T-helper 2 cell treated with Interferon-gamma antibody and Interleukin-4, amounts not matched to agents 5 μg/mL and 100 μg/mL, for 36 hours (primary cell): Measurements from ENCODE around the gene KMT2D.
"Not testable (repeated sequence)": the region's sequence is repeated elsewhere in the genome, so short reads cannot be mapped to it uniquely, and the experiment has no call there.

ENCODE experiments used
- DNase-seq: peaks from one replicate; pipeline ENCODE4 v3.0.0; 2021; ENCODE audit warnings: low spot score
- H3K27ac Mint-ChIP-seq: one replicate; pipeline ENCODE4 v1.8.0; 2021; ENCODE audit warnings: mild to moderate bottlenecking, mixed read lengths
- H3K27me3 Mint-ChIP-seq: one replicate; pipeline ENCODE4 v1.8.0; 2021; ENCODE audit warnings: low read depth, mixed read lengths
- H3K36me3 Mint-ChIP-seq: one replicate; pipeline ENCODE4 v1.8.0; 2021; ENCODE audit warnings: low read depth, mixed read lengths
- H3K4me1 Mint-ChIP-seq: one replicate; pipeline ENCODE4 v1.8.0; 2021; ENCODE audit warnings: low read depth, mixed read lengths
- H3K4me3 Mint-ChIP-seq: one replicate; pipeline ENCODE4 v1.8.0; 2022; ENCODE audit warnings: mild to moderate bottlenecking, moderate library complexity, mixed read lengths
- H3K9me3 Mint-ChIP-seq: one replicate; pipeline ENCODE4 v1.8.0; 2021; ENCODE audit warnings: mixed read lengths

Gene KMT2D

DNA sequence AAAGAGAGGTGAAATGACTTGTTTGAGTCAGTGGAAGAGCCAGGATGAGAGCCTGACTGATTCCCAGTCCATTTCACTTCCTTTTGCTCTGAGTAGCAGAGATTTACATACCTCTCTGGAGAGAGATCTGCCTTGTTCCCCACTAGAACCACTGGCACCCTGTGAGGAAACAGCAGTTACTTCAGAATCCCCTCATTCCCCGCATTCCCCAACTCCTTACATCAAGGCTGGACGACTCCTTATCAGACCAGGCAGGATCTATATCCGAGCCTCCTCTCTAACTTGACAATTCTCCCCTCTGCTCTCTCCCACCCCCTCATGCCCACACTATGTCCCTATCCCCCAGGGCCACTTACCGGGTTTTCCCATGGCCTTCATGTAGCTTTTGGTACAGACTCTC, 5.5 kb upstream of the KMT2D start:
- Mint-ChIP-seq H3K36me3 (peaks cover 6% of the 10 kb centered on the region), H3K27ac (peak overlapping the region; percentile 3), H3K27me3 (no peaks in the 10 kb centered on the region), H3K4me1 (peaks cover 30% of the 10 kb centered on the region), H3K4me3 (no peak overlapping the region), H3K9me3 (no peaks in the 10 kb centered on the region)
- DNase-seq = no peak

DNA sequence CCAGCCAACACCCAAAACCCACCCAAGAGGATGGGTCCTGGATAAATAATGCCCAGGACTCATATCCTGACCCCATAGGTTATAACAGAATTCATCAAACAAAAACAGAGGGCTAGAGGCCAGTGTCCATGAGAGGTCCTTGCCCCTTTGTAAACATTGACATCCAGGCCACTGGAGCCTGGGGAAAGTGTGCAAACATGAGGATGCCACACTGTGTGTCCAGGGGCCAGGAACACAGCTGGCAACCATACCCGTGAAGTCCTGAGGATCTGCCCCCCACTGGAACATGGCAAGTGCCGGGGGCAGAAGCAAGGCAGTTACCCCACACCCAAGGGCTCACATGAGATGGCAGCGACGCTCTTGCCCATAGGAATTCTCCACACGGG, 4.2 kb upstream of the KMT2D start:
- no peak for DNase-seq
- no peaks in the 10 kb centered on the region for H3K27me3 Mint-ChIP-seq
- H3K4me1 Mint-ChIP-seq = peaks cover 26% of the 10 kb centered on the region
- H3K4me3 Mint-ChIP-seq = no peak overlapping the region
- H3K36me3 Mint-ChIP-seq = peaks cover 6% of the 10 kb centered on the region
- no peaks in the 10 kb centered on the region for H3K9me3 Mint-ChIP-seq
- H3K27ac Mint-ChIP-seq = no peak overlapping the region

DNA sequence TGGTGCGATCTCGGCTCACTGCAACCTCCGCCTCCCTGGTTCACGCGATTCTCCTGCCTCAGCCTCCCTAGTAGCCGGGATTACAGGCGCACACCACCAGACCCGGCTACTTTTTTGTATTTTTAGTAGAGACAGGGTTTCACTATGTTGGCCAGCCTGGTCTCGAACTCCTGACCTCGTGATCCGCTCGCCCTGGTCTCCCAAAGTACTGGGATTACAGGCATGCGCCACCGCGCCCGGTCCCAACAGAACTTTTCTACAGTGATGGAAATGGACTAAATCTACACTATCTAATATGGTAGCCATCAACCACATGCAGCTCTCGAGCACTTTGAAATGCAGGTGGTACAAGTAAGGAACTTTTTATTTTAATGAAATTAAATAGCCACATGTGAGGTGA, 1.3 kb upstream of the KMT2D start:
- peaks cover 28% of the 10 kb centered on the region for H3K4me1 Mint-ChIP-seq
- not testable (repeated sequence) for H3K27ac Mint-ChIP-seq, DNase-seq, H3K27me3 Mint-ChIP-seq, H3K9me3 Mint-ChIP-seq, H3K36me3 Mint-ChIP-seq
- peak overlapping the region; percentile 44 for H3K4me3 Mint-ChIP-seq

DNA sequence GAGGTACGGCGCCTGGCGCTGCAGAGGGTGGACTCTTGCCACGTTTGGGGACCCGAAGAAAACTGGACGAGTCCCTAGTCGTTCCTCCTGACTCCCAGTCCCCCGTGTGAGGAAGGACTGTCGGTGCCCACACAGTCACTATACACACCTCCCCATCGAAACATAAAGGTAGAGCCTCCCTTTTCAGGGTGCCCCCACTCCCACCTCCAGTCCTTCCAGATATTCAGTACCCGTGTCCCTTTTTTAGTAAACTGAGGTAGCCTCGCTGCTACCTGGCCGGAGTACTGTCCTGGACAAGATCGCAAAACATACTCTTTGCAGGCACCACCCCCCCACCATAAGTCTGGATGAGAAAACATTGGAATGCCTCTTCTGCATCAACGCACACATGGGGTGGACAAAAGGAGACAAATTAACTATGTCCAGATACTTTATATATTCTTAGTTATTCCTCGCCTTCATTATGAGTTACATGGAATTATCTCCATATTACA, 610 bp upstream of the KMT2D start:
- Mint-ChIP-seq H3K4me1 (peaks cover 35% of the 10 kb centered on the region), H3K27ac (peak overlapping the region; percentile 92), H3K4me3 (peak overlapping the region; percentile 89), H3K9me3 (no peaks in the 10 kb centered on the region), H3K36me3 (peaks cover 4% of the 10 kb centered on the region), H3K27me3 (no peaks in the 10 kb centered on the region)
- DNase-seq = no peak

DNA sequence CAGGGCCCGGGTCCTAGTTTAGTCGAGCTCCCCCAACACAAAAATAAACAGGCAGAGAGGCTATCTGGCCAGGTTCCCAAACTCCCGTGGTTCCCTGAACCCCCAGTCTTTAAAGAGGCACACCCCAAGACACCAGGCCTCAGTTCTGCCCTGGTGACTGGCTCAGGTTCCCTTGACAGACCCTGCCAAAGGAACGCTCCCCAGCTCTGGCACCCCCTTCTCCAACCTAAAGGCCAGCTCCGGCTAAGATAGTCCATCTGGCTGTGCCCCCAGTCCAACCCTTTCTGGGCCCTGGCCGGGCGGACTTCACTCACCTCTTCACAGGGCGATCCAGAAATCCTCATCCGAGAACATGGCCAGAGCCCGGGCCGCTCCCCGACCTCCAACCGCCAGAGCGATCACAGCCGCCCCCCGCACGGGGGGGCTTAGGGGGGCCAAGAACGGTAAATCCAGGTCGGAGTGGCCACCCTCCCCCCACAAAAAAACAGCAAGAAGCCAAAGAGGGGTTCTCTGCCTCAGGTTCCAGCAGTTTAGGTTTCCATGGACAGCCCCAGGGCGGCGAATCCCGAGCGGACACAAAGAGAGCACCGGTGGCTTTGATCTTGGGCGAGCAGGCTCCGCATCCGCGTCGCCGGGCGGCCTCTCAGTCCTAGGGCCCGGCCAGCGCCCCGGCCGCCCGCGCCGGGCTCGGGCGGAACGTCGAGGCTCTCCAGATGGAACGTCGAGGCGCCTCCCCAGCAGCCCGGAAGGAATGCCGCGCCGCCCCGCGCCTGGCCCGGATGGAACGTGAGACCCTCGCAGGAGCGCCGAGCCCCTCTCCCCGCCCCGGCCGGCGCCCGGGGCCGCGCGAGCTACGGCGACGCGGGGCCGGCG, 1.1 kb downstream of the KMT2D start:
- Mint-ChIP-seq H3K4me3 (peak overlapping the region; percentile 94), H3K27ac (peak overlapping the region; percentile 86), H3K27me3 (no peaks in the 10 kb centered on the region), H3K4me1 (peaks cover 46% of the 10 kb centered on the region), H3K9me3 (no peaks in the 10 kb centered on the region), H3K36me3 (peaks cover 13% of the 10 kb centered on the region)
- peak; percentile 14 for DNase-seq

DNA sequence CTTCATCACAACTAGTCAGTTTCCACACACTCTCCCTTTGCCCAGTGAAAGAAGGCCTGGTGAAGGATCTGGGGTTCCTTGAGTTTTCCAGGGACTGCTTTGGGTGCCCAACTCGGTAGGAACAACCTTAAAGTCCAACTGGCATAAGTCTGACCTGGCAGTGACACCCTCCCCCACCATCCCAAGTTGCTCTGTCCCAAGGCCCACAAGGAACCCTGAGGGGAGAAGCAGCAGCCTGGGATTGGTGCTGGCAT, 1.6 kb downstream of the KMT2D start:
- Mint-ChIP-seq H3K4me3 (peak overlapping the region; percentile 94), H3K4me1 (peaks cover 44% of the 10 kb centered on the region), H3K36me3 (peaks cover 14% of the 10 kb centered on the region), H3K9me3 (no peaks in the 10 kb centered on the region), H3K27ac (peak overlapping the region; percentile 86), H3K27me3 (no peaks in the 10 kb centered on the region)
- no peak for DNase-seq

DNA sequence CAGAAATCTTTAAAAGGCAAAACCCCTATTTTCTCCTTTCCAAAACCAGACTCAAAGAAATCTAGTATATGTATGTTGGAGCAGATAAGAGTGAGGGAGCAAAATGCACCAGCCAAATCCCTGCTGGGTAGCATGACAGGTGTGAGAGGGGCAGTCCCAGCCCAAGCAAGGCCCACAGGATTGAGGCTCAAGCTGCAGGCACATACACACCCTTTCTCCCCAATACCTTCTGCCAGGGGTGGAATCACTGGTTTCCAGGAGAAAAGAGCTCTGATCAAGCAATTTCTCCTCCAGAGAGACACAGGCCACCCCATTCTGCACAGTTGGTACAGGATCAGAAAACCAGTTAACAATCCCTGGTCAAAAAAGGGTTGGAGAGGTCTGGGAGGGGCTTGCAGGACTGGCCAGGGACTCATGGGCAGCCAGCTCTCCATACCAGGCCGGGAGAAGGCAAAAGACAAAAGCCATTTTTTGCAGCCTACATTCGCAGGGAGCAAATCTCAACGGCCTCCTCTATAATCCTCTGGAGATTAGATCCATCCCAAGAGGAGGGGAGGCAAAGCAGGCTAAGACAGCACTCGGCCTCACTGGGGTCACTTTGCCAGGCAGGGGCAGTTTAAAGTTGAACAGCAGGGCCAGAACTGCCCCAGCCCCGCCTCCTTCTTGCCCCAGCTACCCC, 2.1 kb downstream of the KMT2D start:
- H3K36me3 Mint-ChIP-seq = peaks cover 19% of the 10 kb centered on the region
- no peaks in the 10 kb centered on the region for H3K27me3 Mint-ChIP-seq
- no peaks in the 10 kb centered on the region for H3K9me3 Mint-ChIP-seq
- H3K4me3 Mint-ChIP-seq = peak overlapping the region; percentile 94
- H3K27ac Mint-ChIP-seq = peak overlapping the region; percentile 86
- DNase-seq = no peak
- peaks cover 42% of the 10 kb centered on the region for H3K4me1 Mint-ChIP-seq

DNA sequence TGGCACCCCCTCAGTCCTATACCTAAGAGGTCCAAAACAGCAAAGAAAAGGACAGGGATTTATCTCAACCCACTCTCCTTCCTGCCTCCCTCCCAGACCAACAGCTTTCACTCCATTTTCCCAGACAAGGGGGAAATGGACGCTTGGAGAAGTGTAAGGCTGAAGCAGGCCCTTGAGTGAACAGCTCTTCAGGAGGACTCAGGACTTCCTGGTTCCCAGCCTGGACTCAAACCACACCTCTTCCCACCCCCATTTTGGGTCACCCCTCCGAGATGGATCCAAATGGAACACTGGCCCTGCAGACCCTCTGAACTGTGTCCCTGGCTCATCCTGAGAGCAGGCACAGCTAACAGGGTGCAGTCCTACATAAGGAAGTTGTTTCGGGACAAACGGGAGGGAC, 2.7 kb downstream of the KMT2D start:
- Mint-ChIP-seq H3K9me3 (no peaks in the 10 kb centered on the region), H3K4me1 (peaks cover 42% of the 10 kb centered on the region), H3K4me3 (peak overlapping the region; percentile 94), H3K27ac (peak overlapping the region; percentile 86), H3K36me3 (peaks cover 23% of the 10 kb centered on the region), H3K27me3 (no peaks in the 10 kb centered on the region)
- DNase-seq = no peak

DNA sequence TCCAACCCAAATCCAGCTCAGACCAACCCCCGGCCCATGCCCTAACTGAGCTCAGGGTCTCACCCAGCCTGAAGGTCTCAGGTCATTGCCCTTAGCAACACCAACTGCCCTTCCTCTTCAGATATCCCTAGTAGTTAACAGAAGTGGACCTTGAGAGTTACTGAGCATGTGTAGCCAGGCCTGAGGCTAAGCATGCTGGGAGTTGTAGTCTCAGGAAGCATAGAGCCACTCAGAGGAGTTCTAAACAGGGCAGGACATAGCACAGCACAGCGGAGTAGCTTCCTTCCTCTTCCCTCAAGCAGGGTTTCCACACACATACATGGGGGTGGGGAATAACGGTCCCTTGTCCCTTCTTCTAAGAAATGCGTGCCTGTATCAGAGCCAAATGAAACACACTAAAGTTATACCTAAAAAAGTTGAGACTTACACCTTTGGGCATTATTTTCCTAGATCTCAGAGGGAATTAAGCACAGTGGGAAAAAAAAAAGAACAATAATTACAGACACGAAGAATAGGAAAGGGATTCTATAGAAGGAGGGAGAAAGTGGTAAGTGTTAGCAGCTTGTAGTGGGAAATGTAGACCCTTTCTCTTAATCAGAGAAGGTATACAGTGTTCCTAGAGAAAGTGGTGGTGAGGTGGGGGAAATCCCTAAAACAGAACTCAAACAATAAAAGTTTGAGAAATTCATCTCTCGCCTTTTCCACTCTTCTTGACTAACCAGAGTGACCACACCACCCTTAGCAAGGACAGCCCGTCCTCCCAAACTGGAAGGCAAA, 4.4 kb downstream of the KMT2D start:
- H3K27me3 Mint-ChIP-seq = no peaks in the 10 kb centered on the region
- H3K27ac Mint-ChIP-seq = peak overlapping the region; percentile 39
- peak; percentile 59 for DNase-seq
- peak overlapping the region; percentile 94 for H3K4me3 Mint-ChIP-seq
- peaks cover 35% of the 10 kb centered on the region for H3K4me1 Mint-ChIP-seq
- H3K9me3 Mint-ChIP-seq = no peaks in the 10 kb centered on the region
- peaks cover 38% of the 10 kb centered on the region for H3K36me3 Mint-ChIP-seq

DNA sequence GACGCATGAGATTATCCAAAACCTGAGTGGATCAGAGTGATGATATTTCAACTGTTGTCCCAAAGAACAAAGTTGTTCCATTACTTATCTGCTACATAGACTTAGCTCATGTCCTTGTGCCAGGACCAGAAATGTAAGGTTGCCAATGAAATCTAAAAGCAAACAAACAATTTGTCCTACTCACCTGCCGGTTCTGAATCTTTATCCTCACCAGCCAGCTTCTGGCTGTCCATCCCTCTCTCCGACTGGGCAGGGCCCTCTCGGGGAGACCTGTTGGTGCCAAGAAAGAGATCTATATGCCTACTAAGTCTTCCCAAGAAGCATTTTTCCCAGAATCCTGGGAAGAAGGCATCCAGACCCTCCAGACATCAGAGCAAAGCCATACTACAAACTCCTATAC, 5.5 kb downstream of the KMT2D start:
- peaks cover 33% of the 10 kb centered on the region for H3K4me1 Mint-ChIP-seq
- peak overlapping the region; percentile 29 for H3K27ac Mint-ChIP-seq
- no peaks in the 10 kb centered on the region for H3K9me3 Mint-ChIP-seq
- no peak for DNase-seq
- H3K27me3 Mint-ChIP-seq = no peaks in the 10 kb centered on the region
- no peak overlapping the region for H3K4me3 Mint-ChIP-seq
- peaks cover 46% of the 10 kb centered on the region for H3K36me3 Mint-ChIP-seq

DNA sequence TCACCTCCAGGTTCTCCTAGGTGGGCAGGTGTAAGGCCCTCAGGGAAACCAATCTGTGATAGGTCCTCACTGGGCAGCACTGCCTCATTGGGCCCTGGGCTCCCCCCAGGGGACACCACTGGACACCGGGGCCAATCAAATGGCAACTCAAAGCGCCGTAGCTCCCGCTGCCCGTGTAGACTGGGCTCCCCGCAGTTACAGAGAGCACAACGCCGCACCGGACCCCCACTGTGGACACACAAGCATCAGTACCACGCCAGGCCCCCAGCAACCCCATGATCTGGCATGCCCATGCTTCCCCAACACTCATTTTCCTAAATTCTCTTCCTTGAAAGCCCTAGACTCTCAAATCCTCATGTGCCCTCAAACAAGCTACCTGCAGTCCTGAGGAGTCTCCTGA, 6.1 kb downstream of the KMT2D start:
- H3K4me1 Mint-ChIP-seq = peaks cover 33% of the 10 kb centered on the region
- H3K27me3 Mint-ChIP-seq = no peaks in the 10 kb centered on the region
- no peak for DNase-seq
- no peak overlapping the region for H3K4me3 Mint-ChIP-seq
- no peak overlapping the region for H3K27ac Mint-ChIP-seq
- H3K36me3 Mint-ChIP-seq = peaks cover 46% of the 10 kb centered on the region
- H3K9me3 Mint-ChIP-seq = no peaks in the 10 kb centered on the region

DNA sequence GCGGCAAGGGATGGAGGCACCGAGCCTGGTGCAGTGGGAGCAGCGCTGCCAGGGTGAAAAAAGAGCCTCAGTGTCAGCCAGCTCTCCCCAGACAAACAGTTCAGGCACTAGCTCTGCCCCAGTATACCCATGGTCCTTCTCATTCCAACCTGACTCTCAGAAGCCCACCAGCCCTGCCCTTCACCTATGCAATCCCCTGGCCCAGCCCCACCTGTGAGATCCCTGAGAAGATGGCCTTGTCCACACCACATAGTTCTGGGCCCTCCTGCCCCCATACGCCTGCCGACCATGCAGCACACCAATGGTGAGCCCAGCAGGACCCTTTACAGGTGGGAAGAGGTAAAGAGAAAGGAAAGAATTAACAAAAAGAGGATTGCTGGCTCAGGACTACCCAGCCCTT, 6.5 kb downstream of the KMT2D start:
- Mint-ChIP-seq H3K4me1 (peaks cover 33% of the 10 kb centered on the region), H3K36me3 (peaks cover 49% of the 10 kb centered on the region), H3K4me3 (no peak overlapping the region), H3K27me3 (no peaks in the 10 kb centered on the region), H3K9me3 (no peaks in the 10 kb centered on the region), H3K27ac (no peak overlapping the region)
- DNase-seq = no peak

DNA sequence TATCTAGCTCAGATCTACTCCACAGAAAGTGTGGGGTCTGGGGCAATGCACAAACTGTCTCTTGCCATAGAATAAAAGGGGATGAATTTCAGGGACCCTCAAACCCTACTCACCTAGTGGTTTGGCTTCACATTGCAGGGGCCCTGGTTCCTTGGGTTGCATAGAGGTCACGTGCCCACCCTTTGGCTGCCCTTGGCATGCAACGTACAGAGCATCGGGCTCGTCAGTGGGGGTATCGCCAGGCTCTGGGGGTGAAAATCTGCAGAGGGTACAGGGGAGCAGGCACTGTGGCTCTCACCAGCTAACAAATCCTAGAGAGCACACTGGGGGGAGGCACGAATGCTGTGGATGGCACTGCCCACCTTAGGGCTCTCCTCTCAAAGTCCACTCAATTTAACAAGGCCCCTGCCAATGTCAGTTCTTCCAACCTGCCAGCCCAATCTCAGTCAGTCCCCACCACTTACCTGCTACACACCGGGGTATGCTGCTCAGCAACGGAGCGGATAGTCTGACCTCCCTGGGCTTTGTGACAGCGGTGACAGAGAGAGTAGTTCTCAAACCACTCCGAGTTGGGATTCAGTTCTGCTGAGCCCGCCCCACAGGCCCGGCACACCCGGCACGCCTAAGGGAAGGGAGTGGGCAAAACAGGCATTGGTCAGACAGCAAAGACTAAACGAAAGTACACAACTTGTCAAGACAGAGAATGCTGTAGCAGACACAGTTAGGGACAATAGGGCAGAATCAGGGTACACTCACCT, 8.0 kb downstream of the KMT2D start:
- Mint-ChIP-seq H3K4me1 (peaks cover 26% of the 10 kb centered on the region), H3K4me3 (no peak overlapping the region), H3K36me3 (peaks cover 64% of the 10 kb centered on the region), H3K27ac (no peak overlapping the region), H3K27me3 (no peaks in the 10 kb centered on the region), H3K9me3 (no peaks in the 10 kb centered on the region)
- DNase-seq = no peak
